Measurements from ENCODE around the gene SLC22A4.

Gene SLC22A4

GRCh38 chr5:132353486-132353995 lies 59.3 kb downstream of the SLC22A4 start:
- DNase-seq: no peak

DNA sequence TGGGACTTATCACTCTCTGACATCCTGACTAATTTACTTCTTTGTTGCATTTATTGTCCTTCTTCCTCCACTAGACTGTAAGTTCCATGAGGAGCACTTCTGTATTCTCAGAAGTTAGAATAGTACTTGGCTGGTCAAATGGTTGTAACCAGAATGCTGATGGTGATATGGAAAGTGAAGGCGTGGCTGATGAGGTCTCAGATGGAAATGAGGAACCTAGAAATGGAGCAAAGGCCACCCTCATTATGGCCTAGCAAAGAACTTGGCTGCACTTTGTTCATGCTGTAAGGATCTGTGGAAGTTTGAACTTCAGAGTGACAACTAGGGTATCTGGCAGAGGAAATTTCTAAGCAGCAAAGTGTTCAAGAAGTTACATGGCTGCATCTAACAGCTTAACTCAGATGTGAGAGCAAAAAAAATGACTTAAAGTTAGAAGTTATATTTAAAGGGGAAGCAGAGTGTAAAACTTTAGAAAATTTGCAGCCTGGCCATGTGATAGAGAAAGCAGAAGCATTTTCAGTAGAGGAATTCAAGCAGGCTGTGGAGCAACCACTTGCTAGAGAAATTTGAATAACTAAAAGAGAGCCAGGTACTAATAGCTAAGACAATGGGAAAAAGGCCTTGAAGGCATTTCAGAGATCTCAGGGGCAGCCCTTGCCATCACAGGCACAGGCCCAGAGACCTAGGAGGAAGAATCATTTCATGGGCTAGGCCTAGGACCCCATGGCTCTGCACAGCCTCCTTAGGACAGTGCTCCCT lies 60.4 kb downstream of the SLC22A4 start:
- no peak for DNase-seq

DNA sequence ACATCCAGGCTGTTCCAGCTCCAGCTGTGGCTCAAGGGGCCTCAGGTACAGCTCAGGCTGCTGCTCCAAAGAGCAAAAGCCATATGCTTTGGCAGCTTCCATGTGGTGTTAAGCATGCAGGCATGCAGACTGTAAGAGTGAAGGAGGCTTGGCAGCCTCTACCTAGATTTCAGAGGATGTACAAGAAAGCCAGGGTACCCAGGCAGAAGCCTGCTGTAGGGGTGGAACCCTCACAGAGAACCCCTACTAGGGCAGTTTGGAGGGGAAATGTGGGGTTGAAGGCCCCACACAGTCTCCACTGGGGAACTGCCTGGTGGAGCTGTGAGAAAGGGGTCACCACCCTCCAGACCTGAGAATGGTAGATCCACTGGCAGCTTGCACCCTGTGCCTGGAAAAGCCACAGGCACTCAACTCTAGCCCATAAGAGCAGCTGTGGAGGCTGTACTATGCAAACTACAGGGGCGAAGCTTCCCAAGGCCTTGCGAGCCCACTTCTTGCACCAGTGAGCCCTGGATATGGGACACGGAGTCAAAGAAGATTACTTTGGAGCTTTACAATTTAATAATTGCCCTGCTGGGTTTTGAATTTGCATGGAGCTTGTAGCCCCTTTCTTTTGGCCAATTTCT lies 61.1 kb downstream of the SLC22A4 start:
- DNase-seq: no peak

DNA sequence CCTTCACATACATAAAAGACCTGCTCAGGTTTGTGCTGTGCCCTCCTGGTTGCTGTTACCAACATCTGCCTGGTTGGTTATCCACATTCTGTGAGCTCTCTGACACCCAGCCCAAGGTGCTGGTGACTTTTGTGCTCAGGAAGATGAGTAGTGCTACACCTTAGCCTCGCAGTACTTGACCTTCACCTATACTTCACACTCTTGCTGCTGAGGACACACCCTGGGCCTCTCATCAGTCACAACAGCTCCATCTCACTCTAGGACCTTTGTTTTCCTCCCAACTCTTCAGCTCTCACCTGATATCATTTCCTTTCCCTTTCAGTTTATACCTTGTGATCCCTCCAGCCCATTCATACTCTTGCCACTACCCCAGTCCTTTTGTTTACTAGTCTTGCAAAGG lies 64.6 kb downstream of the SLC22A4 start:
- no peak for DNase-seq

GRCh38 chr5:132362086-132362485 lies 67.9 kb downstream of the SLC22A4 start:
- DNase-seq: no peak

DNA sequence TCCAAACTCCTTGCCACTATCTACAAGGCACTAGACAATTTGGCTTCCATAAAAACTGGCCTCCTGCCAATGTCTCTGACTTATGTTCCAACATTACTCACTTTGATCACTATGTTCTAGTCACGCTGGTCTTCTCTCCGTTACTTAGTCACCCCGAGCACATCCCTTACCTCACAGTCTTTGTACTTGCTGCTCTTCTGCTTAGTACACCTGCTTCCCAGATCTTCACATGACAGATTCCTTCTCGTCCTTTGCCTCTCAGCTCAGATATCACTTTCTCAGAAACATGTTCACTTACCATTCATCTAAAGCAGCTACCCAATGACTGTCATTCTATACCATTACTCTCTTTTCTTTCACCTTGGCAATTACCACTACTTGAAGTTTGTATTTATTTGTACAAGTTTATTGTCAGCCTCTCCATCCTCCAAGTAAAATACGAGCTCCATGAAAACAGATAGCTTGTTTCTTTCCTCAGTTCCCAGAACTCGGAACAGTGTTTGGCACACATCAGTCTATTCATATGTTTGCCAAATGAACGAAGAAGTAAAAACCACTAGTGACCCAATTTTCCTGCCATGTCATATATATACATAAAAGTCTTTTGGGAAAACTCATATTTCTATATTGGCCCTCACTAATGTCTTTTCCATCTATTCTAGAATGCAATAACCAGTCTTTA lies 69.4 kb downstream of the SLC22A4 start:
- no peak for DNase-seq

DNA sequence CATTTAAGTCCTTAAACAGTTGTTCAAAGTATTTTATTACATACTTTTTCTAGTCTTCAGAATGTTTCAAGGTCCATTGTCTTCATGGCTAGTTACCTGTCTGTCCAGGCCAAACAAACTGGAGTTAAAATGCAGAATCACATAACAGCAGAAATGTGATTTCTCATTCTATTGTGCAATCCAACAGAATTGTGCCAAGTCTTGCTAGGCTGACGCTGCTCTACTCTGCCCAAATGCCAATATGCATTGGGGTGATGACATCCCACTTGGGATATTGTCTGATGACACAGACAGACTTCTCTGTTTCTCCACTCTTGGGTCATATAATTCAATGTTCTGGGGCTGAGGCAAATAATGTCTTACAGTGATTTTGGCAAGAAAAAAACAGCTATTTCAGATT lies 70.1 kb downstream of the SLC22A4 start:
- DNase-seq: no peak

DNA sequence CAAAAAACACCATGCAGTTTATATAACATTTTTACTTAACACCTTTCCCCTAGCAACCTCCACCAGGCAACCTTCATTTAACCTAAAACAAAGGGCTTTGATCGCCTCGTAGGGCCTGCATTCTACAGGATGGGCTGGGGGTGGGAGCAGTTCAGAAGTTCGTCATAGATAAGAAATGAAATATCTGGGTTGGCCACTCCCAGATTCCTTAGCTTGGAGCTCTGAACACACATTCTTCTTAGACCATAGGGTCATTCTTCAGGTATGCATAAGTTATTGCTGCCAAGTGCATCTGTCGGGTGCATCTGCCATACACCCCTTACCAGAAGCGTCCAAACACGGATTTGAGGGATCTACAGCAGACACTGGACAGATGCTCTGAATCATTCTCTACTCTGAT lies 71.0 kb downstream of the SLC22A4 start:
- no peak for DNase-seq

- no peak for DNase-seq
Measured at GRCh38 chr5:132368186-132368585, 74.0 kb downstream of the SLC22A4 start.

- DNase-seq: peak; percentile 84
Measured at GRCh38 chr5:132369007-132369473, 74.8 kb downstream of the SLC22A4 start.

- peak; percentile 61 for DNase-seq
Measured at GRCh38 chr5:132369474-132370180, 75.4 kb downstream of the SLC22A4 start, which contains the start of gene SLC22A5. TSS of gene SLC22A5 (plus strand) at chr5:132369710. CDS start at chr5:132369973, 263 bp downstream.

DNA sequence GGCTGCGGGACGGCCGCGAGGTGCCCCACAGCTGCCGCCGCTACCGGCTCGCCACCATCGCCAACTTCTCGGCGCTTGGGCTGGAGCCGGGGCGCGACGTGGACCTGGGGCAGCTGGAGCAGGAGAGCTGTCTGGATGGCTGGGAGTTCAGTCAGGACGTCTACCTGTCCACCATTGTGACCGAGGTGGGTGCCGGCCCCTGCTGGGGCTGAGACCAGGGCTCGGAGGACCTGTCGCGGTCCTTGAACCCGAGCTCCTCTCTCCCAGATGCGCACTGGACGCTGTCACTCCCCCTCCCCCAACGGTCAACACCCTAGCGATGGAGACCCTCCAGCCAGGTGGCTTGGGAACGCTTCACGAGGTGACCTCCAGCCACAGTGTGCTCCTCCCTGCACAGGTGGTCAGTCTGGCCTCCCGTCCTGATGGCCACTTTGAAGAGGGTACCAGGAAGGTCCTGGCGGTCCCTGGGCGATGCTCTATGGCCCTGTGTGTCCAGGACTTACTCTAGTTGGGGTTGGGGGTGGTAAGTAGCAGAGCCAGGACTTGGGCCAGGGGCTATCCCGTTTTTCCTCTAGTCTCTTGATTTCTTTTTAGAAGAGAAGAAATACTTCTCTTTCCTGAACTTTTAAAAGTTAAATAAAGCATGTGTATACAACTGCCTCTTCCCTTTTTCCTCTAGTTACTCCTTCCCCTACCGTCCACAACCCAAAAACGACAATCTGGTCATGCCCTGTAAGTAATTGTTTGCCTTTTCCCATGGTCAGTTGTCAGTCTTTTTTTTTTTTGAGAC lies 76.2 kb downstream of the SLC22A4 start:
- DNase-seq: no peak

DNA sequence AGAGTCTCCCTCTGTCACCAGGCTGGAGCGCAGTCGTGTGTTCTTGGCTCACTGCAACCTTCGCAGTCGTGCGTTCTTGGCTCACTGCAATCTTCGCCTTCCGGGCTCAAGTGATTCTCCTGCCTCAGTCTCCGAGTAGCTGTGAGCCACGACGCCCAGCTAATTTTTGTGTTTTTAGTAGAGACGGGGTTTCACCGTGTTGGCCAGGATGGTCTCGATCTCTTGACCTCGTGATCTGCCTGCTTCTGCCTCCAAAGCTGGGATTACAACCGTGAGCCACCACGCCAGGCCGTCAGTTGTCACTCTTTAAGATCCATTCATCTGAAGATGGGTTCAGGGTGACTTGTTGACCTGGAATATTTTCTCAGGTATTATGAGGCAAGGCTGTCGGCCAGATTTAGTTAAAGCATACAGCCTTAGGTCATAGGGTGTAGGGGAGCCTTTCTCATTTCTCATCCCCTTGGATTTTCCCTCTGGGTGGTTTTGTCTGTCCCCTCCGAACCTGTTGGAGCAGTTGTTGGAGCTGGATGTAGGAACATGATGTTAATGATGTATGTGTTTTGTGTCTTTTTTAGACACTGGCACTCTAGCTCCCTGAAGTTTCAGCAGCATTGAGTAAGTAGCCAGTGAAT lies 76.9 kb downstream of the SLC22A4 start:
- no peak for DNase-seq

- DNase-seq: no peak
Measured at GRCh38 chr5:132371603-132371994, 77.4 kb downstream of the SLC22A4 start.

DNA sequence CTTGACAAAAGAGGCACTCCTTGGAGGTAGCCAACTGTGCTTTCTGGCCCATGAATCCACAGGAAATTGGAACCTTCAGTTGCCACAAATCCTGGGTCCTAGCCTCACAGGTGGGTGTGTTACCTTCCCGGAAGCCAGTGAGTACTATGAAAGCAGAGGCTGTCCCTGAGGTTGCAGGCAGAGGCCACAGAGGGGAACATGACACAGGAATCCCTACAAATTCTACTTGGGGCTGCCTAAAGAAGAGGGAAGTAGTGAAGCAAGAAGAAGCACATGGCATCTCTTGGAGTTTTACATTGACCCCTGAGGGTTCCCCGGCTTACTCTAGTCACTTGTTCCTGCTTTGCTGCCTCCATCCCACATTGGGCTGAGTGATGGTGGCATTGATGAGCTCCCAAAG lies 77.9 kb downstream of the SLC22A4 start:
- no peak for DNase-seq

- no peak for DNase-seq
Measured at GRCh38 chr5:132372542-132372941, 78.3 kb downstream of the SLC22A4 start.

DNA sequence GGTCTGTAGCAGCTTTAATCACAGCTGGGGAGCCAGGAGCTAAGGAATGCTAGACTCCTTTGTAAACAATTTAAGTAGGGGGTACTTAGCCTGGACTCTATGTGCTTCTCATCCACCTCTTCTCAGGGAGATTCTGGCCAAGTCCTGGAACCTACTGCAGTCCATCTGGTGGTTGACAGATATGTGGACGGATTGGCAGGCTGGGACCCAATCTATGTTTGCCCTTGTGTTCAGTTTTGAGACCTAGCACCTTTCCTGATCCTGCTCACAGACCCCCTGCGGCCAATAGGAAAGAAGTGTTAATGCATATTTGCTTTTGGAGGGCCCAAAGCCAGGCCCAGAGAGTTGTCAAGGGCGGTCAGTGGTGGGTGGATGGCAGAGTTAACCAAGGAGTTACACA lies 81.8 kb downstream of the SLC22A4 start:
- peak; percentile 11 for DNase-seq

GRCh38 chr5:132376694-132377641 lies 82.8 kb downstream of the SLC22A4 start:
- DNase-seq: no peak

DNA sequence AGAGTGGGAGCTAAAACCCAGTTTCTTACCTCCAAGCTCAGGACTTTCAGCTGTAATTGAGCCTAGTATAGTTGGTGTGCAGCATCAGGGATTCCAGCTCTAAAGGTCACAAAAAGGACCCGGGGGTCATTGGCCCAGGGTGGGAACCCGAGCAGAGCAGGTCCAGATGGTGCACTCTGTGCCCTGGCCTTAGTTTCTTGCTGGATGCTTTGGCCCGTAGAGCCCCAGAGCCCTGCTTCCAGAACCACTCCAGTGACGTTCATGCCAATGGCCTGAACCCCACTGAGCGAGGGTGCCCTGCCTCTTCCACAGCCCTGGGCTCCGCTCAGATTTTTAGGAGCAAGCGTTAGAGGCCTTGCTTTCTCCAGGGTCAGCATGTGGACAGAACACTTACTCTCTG lies 83.5 kb downstream of the SLC22A4 start:
- DNase-seq: no peak

DNA sequence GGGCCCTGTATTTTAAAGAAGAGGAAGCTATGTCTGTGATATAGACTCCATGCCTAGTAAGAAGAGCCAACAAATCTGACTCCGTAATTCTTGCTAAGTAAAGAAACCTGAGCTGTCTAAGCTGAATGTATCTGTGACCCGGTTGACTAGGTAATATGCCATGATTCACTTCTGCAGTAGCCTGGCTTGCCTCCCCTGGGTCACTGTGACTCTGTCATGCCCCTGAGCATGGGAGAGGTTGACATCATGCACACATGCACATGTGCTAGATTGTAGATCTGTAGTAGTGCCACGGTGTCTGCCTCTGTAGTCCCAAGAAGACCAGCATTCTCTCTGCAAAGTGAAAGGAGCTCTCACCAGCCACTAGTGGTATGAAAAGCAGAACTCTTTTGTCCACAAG lies 84.4 kb downstream of the SLC22A4 start:
- DNase-seq: no peak

DNA sequence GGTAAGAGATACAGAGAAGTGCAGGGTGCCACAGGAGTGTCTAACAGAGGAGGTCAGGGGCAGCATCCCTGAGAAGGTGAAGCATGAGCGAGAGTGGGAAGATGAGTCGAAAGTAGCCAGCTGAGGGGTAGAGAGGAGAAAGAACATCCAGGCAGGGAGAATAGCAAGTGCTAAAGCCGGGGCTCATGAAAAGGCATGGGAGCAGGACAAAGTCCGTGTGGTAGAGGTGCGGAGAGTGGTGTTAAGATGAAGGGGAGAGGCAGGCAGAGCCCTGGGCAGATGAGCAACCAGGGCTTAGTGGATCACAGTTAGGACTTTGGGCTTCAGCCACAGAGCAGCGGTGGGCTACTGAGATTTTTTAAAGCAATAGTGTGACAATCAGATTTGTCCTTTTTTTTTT lies 85.9 kb downstream of the SLC22A4 start:
- DNase-seq: no peak

Data from NCI-H82 (cell line).